Measurements from ENCODE around the gene ZNF582.

The ZNF582 gene

GRCh38 chr19:56403764-56404704 is 10.7 kb upstream of the ZNF582 start, which contains the start of gene ZNF583:
ZNF583 (plus strand) TSS chr19:56404332; CDS start chr19:56407115, 2,783 bp downstream.
- DNase-seq (ENCODE audit: insufficient read length, low spot score) (peak; percentile 82), FAIRE-seq (no peak)
- TF ChIP-seq CTCF (IDR thresholded peaks at IDR 0.05; ENCODE audit: insufficient read depth, missing control alignments) = no peak

- FAIRE-seq (no peak), DNase-seq (ENCODE audit: insufficient read length, low spot score) (no peak)
- TF ChIP-seq CTCF (IDR thresholded peaks at IDR 0.05; ENCODE audit: insufficient read depth, missing control alignments) = no peak
Measured at GRCh38 chr19:56403261-56403660, 9.9 kb upstream of the ZNF582 start.

GRCh38 chr19:56400485-56400884 is 7.2 kb upstream of the ZNF582 start:
- no peak for DNase-seq (ENCODE audit: insufficient read length, low spot score)
- no peak for TF ChIP-seq CTCF (IDR thresholded peaks at IDR 0.05; ENCODE audit: insufficient read depth, missing control alignments)
- FAIRE-seq = no peak

- DNase-seq (ENCODE audit: insufficient read length, low spot score) = no peak
Measured at GRCh38 chr19:56398809-56399208, 5.5 kb upstream of the ZNF582 start.

GRCh38 chr19:56383826-56384605 is 9.3 kb downstream of the ZNF582 start:
- no peak for FAIRE-seq
- TF ChIP-seq CTCF (IDR thresholded peaks at IDR 0.05; ENCODE audit: insufficient read depth, missing control alignments) = no peak
- DNase-seq (ENCODE audit: insufficient read length, low spot score) = no peak

More at GRCh38 chr19:56398809-56399208, 5.5 kb upstream of the ZNF582 start:
- no peak for TF ChIP-seq CTCF (IDR thresholded peaks at IDR 0.05; ENCODE audit: insufficient read depth, missing control alignments)
- FAIRE-seq = no peak

- DNase-seq (ENCODE audit: insufficient read length, low spot score) = no peak
- no peak for FAIRE-seq
- TF ChIP-seq CTCF (IDR thresholded peaks at IDR 0.05; ENCODE audit: insufficient read depth, missing control alignments) = no peak
Measured at GRCh38 chr19:56377105-56377924, 16.0 kb downstream of the ZNF582 start.
